ENCODE results near the gene SMYD3.

GRCh38 chr1:245938046-245938435 lies 569.0 kb downstream of the SMYD3 start:
- TF ChIP-seq CTCF (IDR thresholded peaks at IDR 0.05): no peak
- no peak for TF ChIP-seq POLR2A (IDR thresholded peaks at IDR 0.05)

All from adrenal gland (tissue), 5 donors.